Duodenal mucosa (tissue), 2 donors: Measurements from ENCODE around the gene DCAF6.

Experiments
- H3K27ac ChIP-seq: one replicate; pipeline ENCODE4 v1.7.0; 2013; ENCODE audit warnings: low read depth, low read length
- H3K27me3 ChIP-seq, 2 donors: one replicate each; pipeline ENCODE4 v1.7.0; 2013; ENCODE audit warnings: low read length in 2 of 2, control low read depth in 1 of 2; ENCODE audit not compliant: insufficient read depth in 2 of 2, control insufficient read depth in 1 of 2
- H3K36me3 ChIP-seq, 2 donors: one replicate each; pipeline ENCODE4 v1.7.0; 2013; ENCODE audit warnings: low read length in 2 of 2, control low read depth in 1 of 2; ENCODE audit not compliant: insufficient read depth in 2 of 2, control insufficient read depth in 1 of 2
- H3K4me1 ChIP-seq, 2 donors: one replicate each; pipeline ENCODE4 v1.7.0; 2013; ENCODE audit warnings: low read length in 2 of 2, control low read depth in 1 of 2; ENCODE audit not compliant: insufficient read depth in 2 of 2, control insufficient read depth in 1 of 2
- H3K4me3 ChIP-seq, 2 donors: one replicate each; pipeline ENCODE4 v1.7.0; 2013; ENCODE audit warnings: low read length in 2 of 2, low read depth in 1 of 2
- H3K9ac ChIP-seq, 2 donors: one replicate each; pipeline ENCODE4 v1.7.0; 2013; ENCODE audit warnings: low read length in 2 of 2, low read depth in 1 of 2
- H3K9me3 ChIP-seq, 2 donors: one replicate each; pipeline ENCODE4 v1.7.0; 2013; ENCODE audit warnings: low read length in 2 of 2, control low read depth in 1 of 2; ENCODE audit not compliant: control insufficient read depth in 1 of 2

The DCAF6 gene

DNA sequence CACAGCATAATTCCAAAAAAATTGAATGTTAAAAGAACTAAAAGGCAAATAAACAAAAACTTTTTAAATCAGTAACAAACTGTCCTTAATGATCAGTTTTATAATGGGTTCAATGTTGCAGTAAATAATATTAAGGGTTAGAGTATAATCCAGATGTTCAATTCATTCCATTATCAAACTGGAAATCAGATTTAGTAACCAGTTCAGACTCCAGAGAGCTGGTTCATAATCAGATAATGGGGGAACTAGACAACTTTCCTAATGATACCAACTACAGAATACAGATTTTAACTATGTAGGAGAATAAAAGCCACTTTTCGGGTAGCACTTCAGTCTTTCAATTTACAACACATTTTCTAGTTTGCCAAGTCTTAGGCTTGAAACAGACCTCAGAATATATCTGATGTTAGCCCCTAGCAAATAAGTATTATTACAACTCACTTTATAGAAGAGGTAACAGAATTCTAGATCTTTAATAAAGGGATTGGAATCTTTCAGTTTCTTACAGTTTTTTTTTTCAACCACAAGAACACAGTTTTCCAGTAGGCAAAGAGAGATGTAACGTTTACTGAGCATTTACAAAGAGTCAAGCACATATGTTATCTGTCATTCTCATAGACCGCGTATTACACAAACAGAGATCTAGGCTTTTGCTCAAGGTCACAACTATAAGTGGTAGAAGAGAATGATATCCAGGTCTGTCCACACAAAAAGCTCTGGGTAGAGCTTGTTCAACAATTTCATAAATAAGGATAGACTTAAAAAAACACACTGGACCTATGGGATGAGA, 1.9 kb upstream of the DCAF6 start:
- H3K9ac ChIP-seq: peak overlapping the region; percentile 80 to 95
- H3K4me3 ChIP-seq: peak overlapping the region; percentile 92 to 93
- H3K4me1 ChIP-seq: peaks cover 14 to 24% of the 10 kb centered on the region in 2 donors
- no peaks in the 10 kb centered on the region for H3K36me3 ChIP-seq
- no peaks in the 10 kb centered on the region for H3K27me3 ChIP-seq
- H3K27ac ChIP-seq: peak overlapping the region; percentile 91
- no peaks in the 10 kb centered on the region for H3K9me3 ChIP-seq

DNA sequence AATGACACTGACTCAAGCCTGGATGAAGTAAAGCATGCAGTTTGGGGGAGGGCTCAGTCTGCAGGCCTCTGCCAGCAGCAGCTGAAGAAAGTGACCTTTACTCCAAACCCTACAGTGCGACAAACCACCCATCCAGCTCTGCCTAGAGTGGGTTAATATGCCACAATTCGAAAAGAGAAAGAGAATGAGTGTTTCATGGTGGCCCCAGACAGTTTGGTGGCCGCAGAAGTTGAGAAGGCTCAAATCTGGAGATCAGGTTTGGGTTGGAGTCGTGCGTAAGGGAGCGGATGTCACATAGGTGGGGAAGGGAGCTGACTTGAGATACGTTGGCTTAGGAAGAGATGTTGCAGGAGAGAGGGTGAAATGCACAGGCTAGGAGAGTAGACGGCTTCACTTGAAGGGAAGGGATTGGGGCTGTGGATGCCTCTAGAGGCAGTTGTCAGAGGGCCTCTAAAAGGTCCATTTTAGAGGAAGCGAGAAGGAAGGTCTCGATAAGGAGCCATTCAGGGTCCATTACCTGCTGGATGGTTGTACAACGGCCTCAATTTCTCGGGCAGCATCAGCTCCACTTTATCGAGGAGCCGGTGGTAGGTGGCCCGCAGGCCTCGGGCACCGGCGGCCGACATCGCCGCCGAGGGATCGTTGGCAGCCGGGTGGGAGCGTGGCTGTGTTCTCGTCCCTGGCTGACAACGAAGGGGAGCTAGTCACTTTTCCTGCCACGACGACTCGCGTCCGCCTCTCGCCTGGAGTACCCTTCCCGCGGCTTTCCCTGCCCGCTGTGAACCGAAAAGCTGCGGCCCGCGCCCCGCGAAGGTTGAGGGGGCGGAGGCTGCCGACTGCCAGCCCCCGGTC, 1.0 kb upstream of the DCAF6 start:
- Histone ChIP-seq H3K9me3 (no peaks in the 10 kb centered on the region), H3K4me3 (peak overlapping the region; percentile 92 to 93), H3K27ac (peak overlapping the region; percentile 91), H3K4me1 (peaks cover 11 to 15% of the 10 kb centered on the region in 2 donors), H3K9ac (peak overlapping the region; percentile 80 to 95), H3K36me3 (no peaks in the 10 kb centered on the region), H3K27me3 (no peaks in the 10 kb centered on the region)

DNA sequence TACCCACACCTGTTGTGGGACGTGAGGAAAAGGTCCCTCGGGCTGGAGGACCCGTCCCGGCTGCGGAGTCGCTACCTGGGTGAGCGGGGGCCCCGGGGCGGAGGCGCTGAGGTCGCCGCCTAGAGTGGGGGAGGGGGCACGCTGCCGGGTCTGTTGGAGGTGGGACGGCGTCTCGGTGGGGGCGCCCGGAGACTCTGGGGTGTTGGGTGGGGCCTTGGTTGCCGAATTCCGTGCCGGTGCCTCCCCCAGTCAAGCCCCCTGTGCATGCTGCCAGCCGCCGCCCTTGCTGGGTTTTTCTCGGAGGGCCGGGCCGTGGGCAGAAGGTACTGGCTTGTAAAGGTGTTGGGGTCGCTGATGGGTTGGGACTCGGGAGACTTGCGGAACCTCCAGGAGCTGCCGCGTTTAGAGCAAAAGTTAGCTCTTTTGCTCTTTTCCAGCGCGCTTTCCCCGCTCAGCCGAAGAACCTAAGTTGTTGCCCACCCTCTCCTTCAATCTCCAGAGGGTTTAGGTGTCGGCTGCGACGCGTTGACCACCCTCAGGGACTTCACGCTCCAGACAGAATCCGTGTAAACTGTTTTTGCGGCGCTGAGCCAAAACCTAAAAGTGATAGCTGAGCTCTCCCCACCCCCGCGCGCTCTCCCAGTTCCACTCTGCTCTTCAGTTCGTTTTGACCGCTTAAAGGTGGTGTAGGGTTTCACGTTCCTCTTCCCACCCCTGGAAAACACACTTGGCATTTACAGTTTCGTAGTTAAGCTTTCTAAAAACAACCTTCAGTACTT, 636 bp downstream of the DCAF6 start, which contains the start of gene MPC2:
TSS of gene MPC2 (minus strand) at position 143 of the 779 bp plus-strand sequence. CDS start 1,231 bp downstream, outside the sequence.
- no peaks in the 10 kb centered on the region for H3K27me3 ChIP-seq
- peak within 1 kb of the TSS; percentile 90 to 95 for H3K9ac ChIP-seq
- peak within 1 kb of the TSS; percentile 97 for H3K27ac ChIP-seq
- no peaks in the 10 kb centered on the region for H3K36me3 ChIP-seq
- peak within 1 kb of the TSS; percentile 92 to 93 for H3K4me3 ChIP-seq
- H3K4me1 ChIP-seq: peaks cover 10 to 11% of the 10 kb centered on the region in 2 donors
- H3K9me3 ChIP-seq: no peaks in the 10 kb centered on the region

DNA sequence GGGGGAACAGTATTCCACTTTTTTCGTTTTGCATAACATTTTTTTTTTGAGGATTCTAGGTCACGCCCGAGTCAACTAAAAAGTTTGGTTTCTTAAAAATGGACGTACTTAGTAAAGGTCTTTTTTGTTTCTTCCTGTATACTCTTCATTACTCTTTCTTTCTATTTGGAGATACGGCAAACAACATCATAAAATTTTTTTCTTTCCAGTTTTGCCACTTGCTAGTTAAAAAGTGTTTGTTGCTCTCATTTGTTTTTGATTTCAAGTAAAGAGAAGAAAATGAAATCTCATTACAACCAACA, 1.2 kb downstream of the DCAF6 start:
- H3K36me3 ChIP-seq: no peaks in the 10 kb centered on the region
- H3K9me3 ChIP-seq: no peaks in the 10 kb centered on the region
- H3K27me3 ChIP-seq: no peaks in the 10 kb centered on the region
- peak overlapping the region; percentile 92 to 93 for H3K4me3 ChIP-seq
- peak overlapping the region; percentile 97 for H3K27ac ChIP-seq
- peaks cover 10 to 11% of the 10 kb centered on the region in 2 donors for H3K4me1 ChIP-seq
- peak overlapping the region; percentile 90 to 95 for H3K9ac ChIP-seq

DNA sequence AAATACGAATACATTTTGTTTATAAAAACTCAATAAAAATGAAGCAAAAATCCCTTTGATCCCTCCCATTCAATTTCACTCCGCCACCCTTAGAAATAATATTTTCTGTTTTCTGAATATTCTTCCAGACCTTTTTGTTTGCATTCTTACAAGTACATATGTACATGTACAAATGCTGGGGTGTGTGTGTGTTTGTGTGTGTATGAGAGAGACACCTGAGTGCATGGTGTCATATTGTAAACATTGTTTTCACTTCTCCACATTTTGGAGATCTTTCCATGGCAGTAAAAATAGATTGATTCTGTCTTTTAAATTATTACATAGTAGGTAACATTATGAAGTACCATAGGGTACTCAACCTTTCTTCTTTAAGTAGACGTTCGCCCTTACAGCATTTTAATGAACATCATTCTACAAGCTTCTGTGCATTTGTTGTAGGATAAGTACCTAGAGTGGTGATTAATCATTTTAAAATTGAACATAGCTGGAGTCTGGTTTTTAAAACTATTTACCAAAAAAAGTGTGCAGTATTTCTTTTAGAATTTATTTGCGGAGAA, 1.7 kb downstream of the DCAF6 start:
- peak overlapping the region in 1 of 2 donors; percentile 95 for H3K9ac ChIP-seq
- no peaks in the 10 kb centered on the region for H3K36me3 ChIP-seq
- H3K27ac ChIP-seq: no peak overlapping the region
- no peaks in the 10 kb centered on the region for H3K27me3 ChIP-seq
- peaks cover 7 to 11% of the 10 kb centered on the region in 2 donors for H3K4me1 ChIP-seq
- H3K9me3 ChIP-seq: no peaks in the 10 kb centered on the region
- peak overlapping the region; percentile 92 to 93 for H3K4me3 ChIP-seq

DNA sequence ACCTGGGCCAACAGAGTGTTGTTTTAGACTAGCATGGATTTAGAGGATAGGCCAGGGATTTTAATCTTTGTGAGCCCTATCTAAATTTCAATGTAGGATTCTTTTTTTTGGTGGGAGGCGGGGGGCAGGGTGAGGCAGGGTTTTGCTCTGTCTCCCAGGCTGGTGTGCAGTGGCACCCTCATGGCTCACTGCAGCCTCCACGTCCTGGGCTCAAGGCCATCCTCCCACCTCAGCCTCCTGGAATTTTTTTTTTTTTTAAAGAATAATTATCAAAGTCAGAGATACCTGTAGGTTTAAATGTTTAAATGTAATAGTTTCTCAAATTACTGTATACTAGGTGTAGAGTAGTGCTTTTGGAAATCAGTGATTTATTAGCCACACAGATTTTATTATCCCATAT, 3.8 kb downstream of the DCAF6 start:
- H3K36me3 ChIP-seq: peaks cover 0 to 4% of the 10 kb centered on the region in 2 donors
- H3K9me3 ChIP-seq: no peaks in the 10 kb centered on the region
- H3K27ac ChIP-seq: no peak overlapping the region
- no peaks in the 10 kb centered on the region for H3K27me3 ChIP-seq
- no peak overlapping the region for H3K4me3 ChIP-seq
- peaks cover 0 to 6% of the 10 kb centered on the region in 2 donors for H3K4me1 ChIP-seq
- H3K9ac ChIP-seq: no peak overlapping the region

DNA sequence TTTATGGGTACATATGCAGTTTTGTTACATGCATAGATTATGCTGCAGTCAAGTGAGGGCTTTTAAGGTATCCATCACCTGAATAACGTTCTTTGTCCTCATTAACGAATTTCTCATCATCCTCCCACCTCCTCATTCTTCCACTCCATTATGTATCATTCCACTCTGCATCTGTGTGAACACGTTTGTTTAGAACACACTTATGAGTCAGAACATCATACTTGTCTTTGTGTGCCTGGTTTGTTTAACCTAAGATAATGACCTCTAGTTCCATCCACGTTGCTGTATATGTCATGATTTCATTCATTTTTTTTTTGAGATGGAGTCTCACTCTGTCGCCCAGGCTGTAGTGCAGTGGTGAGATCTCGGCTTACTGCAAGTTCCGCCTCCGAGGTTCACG, 7.1 kb downstream of the DCAF6 start:
- no peaks in the 10 kb centered on the region for H3K9me3 ChIP-seq
- H3K27me3 ChIP-seq: no peaks in the 10 kb centered on the region
- peaks cover 0 to 8% of the 10 kb centered on the region in 2 donors for H3K4me1 ChIP-seq

DNA sequence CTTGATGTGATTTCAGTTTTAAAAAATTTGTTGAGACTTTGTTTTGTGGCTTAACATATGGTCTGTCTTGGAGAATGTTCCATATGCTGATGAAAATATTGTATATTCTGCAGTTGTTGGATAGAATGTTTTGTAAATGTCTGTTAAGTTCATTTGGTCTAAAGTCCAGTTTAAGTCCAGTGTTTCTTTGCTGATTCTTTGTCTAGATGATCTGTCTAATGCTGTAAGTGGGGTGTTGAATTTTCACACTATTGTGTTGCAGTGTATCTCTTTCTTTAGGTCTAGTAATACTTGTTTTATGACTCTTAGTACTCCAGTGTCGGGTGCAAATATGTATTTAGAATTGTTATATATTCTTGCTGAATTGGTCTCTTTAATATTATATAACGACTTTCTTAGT, 11.2 kb downstream of the DCAF6 start:
- Histone ChIP-seq H3K36me3 (peaks cover 3 to 9% of the 10 kb centered on the region in 2 donors), H3K9me3 (no peaks in the 10 kb centered on the region), H3K4me1 (peaks cover 7 to 15% of the 10 kb centered on the region in 2 donors), H3K27me3 (no peaks in the 10 kb centered on the region), H3K27ac (no peak overlapping the region), H3K9ac (no peak overlapping the region), H3K4me3 (no peak overlapping the region)

More for the DNA sequence above, 7.1 kb downstream of the DCAF6 start:
- Histone ChIP-seq H3K4me3 (no peak overlapping the region), H3K9ac (no peak overlapping the region), H3K27ac (no peak overlapping the region), H3K36me3 (peaks cover 0 to 4% of the 10 kb centered on the region in 2 donors)

DNA sequence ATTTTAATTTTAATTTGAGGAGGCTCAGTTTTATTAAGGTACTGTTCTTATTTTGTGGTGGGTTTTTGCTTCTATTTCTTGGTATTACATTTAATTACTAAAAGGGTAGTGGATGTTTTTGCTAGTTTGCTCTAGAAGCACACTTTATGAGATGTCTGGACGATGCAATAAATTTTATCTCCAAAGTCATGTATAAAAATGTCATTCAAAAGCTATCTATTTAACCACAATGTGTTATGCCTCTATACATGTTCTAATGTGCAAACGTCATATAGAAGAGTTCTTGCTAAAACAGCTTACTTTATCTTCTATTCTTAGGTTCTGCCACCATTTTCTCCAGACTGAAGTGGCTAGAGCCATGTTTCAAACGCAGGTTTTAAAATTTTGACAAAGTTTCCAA, 13.3 kb downstream of the DCAF6 start:
- H3K9me3 ChIP-seq: no peaks in the 10 kb centered on the region
- H3K4me1 ChIP-seq: peaks cover 7 to 15% of the 10 kb centered on the region in 2 donors
- peaks cover 7 to 12% of the 10 kb centered on the region in 2 donors for H3K36me3 ChIP-seq
- no peak overlapping the region for H3K9ac ChIP-seq
- H3K4me3 ChIP-seq: no peak overlapping the region
- H3K27ac ChIP-seq: no peak overlapping the region
- no peaks in the 10 kb centered on the region for H3K27me3 ChIP-seq
